Stimulated activated CD4-positive, alpha-beta T cell treated with anti-CD3 and anti-CD28 coated beads, TNF-alpha, amount 100 ng/mL, for 1 hour (primary cell): ENCODE results near the gene JAKMIP1.
"Not testable (repeated sequence)": the region's sequence is repeated elsewhere in the genome, so short reads cannot be mapped to it uniquely, and the experiment has no call there.

Experiments used
- DNase-seq, 3 donors: peaks; one replicate each; pipeline ENCODE4 v3.0.0-alpha.2; 2020; ENCODE audit warnings: low read depth in 3 of 3, low spot score in 1 of 3

The JAKMIP1 gene

DNA sequence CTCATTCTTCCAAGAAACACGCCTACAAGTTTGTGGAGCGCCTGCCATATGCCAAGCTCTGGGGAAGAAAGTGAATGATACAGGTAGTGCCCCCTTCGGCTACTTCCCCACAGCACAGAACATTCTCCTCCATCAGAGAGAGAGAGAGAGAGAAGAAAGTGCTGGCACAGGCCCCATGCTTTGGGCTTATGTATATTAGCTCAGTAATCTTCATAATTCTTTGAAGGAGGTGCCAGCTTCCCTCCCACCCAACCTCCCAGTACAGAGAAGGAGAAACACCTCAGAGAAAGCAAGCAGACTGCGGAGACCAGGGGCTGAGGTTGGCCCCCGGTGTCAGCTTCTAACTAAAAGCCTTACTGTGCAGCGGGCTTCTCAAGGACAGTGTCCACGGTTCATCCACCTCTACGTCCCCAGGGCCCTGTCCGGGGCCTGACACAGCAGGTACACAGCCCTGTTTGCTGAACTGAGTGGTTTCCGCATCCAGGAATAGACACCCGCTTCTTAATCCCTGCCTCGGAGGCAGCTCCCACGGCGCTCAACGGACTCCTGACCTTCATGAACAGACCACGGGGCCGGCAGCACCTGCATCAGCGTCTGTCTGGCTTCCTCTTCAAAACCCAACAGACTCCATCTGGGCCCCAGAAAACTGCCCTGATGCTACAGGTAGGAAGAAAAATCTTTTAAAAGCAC lies 50.2 kb downstream of the JAKMIP1 start:
- no peak for DNase-seq

DNA sequence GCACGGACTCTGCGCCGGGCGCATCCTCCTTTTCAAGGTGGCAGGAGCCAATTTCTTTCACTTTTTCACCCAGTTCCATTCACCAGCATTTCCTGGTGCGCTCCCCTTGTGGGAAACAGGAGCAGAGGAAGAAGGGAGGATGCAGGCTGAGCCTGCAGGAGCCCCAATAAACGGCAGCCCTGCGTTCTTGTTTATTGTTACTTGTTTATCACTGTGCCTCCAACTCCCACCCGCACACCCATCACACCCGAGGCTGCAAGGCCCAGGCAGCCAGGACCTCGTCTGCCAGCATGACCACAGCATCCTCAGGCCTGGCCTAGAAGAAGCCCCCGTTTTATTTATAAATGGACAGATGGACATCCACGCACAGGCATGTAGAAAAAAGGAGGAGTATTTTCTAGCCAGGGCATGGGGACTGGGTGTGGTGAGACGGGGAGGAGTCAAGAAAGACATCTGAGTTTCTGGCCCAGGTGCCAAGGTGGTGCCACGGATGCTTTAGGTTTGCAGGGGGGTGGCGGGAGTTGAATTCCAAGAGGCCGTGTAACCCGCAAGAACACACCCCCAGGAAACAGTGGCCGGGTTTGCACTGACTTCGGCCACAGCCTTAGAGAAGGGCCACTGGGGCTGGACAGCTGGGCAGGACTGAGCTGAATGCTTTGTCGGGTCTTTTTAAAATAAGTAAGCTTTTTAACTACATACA lies 51.7 kb downstream of the JAKMIP1 start:
- no peak for DNase-seq

- DNase-seq = no peak
These were observed 52.9 kb downstream of the JAKMIP1 start for GRCh38 chr4:6147441-6147840.

DNA sequence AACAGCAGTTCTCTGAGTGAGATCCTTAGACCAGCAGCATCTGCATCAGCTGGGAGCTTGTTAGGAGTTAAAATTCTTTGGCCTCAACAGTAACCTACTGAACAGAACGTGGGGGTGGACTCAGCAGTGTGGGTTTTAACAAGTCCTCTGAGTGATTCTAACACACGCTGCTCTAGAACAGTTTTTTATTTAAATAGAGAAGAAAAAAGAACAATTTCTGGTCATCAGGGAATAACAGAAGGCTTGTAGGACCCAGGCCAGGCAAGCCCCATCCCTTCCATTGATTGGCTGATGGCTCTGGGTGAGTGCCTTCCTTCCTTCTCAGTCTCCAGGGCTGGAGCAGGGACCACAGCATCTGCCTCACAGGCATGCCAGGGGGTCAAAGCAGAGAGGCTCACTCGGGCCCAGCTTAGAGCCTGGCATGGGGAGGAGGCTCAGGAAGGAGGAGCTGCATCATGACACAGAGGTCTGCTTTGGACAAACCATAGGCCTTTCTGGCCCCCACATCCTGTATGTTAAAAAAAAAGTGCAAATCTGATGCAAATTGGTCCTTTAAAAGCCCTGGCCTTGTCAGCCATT lies 56.7 kb downstream of the JAKMIP1 start:
- no peak for DNase-seq

- DNase-seq = no peak
These were observed 57.3 kb downstream of the JAKMIP1 start for GRCh38 chr4:6142935-6143602.

GRCh38 chr4:6142511-6142910 lies 57.8 kb downstream of the JAKMIP1 start:
- DNase-seq = no peak

GRCh38 chr4:6141554-6141953 lies 58.8 kb downstream of the JAKMIP1 start:
- DNase-seq = no peak

GRCh38 chr4:6141021-6141420 lies 59.3 kb downstream of the JAKMIP1 start:
- DNase-seq = not testable (repeated sequence)

- DNase-seq = no peak
These were observed 62.6 kb downstream of the JAKMIP1 start for GRCh38 chr4:6137747-6138135.

DNA sequence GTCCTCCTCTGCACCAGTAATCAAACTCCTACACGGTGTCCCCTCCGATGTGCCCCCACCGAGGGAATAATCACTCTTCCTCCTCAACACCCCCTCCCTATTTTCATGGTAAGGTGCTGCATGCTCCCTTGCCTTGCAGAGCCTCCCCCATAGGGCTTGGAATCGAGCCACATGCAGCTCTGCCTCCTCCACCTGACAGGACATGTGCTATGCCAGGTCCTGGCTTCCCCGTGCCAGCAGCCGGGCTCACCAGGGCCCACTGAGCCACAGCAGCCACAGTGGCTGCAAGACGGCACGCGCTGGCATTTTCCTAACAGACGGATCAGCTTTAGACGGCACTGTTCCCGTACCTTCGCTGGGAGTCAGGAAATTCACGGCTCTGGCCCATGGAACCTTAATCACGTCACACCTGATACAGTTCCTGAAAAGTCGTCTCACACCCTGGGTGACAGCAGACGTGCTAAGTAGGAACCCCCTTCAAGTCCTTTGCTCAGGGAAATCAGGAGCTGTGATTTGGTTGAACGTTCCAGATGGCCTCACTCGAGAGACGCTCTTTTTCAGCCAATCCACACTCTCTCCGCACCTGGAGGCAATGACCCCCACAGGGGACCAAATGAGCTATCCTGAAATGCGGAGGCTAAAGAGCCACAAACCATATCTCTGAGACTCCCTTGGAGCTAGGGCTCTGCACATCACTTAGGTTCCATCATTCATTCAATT lies 63.2 kb downstream of the JAKMIP1 start:
- DNase-seq = no peak

DNA sequence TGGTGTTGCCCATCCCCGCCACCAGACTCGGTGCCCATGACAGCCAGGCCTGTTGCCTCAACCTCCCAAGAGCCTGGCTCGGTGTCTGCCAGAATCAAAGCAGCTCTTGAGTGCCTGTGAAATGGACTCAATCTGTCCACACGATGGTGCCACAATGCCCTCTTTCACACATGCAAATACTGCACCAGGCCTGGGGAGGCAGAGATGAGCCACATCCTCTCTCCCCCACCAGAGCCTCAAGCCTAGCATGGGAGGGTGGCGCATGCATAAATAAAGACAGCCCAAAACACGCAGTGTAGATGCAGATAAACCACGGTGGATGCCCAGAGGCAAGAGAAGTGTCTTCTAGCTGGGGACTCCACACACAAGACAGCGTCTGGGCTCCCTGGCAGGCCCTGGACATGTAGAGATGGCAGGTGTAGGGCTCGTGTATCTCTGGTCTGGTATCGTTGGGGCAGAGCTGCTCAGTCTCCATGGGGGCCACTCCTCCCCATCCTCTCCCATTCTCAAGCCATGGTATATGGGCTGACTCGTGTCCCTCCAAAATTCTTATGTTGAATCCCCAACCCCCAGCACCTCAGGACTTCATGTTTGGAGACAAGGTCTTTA lies 65.6 kb downstream of the JAKMIP1 start:
- DNase-seq = peak in 2 of 3 donors; percentile 4 to 18

DNA sequence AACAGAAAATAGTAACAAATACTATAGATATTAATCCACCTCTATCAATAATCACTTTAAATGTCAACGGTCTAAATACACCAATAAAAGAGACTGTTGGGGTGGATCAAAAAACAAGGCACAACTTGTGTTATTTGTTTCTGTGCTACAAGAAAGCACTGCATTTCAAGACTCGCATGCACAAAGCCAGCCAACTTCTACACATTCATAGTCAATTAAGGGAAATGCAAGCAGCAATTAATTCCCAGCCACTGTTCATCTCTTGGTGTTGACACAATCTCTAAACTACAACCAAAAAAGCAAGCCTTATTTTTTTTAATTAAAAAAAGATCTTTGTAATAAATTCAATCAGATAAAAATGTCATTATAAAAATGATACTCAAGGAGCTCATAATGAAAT lies 67.6 kb downstream of the JAKMIP1 start:
- no peak for DNase-seq

DNA sequence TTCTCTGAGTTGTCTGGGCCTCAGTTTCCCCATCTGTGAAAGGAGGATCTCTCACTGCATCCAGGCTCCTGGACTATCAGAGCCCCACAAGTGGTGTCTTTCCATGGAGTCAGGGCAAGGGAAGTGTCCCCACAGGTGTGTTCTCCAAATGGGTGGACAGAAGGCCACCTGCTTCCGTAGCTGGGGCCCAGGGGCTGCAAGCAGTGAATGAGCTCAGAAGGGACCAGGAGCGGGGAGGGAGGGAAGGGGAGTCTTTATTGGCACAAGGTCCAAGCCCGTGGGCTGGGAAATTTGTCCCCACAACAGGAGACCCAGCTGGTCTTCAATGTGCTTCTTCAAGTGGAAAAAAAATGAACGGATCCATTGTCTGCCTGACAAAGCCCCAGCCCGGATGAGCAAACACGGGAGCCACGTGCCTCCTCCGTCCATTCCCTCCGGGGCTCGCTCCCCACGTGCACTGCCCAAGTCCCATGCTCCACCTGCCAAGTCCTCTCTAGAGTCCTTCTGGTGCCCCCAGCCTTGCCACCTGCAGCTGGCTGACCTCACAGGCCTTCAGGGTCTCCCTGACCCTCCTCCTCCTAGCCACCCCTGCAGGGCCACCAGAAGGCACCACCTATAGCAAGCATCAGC lies 72.0 kb downstream of the JAKMIP1 start:
- no peak for DNase-seq

DNA sequence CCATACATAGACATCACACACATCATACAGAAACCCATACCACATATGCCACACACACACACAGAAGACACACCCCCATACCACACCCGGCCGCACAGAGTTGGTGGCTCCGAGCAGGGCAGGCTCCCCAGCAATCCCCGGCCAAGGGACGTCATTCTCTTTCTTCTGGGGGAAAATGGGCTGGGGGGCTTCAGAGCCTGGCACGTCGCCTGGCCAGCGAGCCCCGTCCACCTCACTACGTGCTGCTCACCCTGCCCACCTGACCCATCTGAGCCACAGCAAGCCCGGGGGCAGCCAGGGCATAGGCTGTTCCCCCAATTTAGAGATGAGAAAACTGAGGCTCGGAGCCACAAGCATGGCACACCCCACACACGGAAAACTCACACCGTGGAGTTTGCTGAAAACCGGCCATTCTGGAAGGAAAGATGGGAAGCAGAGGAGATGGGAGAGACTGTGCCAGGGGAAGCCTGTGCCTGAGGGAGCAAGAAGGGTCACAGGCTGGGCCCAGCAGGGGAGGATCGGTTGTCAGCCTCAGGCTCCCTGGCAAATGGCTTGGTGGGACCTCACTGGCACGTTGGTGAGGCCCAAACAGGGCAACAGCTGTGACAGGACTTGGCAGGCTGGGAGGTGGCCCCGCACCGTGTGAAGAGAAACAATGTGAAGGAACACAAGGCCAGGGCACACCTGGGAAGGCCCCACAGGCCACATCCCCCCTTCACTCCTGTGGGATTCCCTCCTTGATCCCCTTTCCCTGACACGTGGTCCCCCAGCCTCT lies 73.2 kb downstream of the JAKMIP1 start:
- no peak for DNase-seq

GRCh38 chr4:6125103-6125651 lies 75.2 kb downstream of the JAKMIP1 start:
- DNase-seq = no peak

DNA sequence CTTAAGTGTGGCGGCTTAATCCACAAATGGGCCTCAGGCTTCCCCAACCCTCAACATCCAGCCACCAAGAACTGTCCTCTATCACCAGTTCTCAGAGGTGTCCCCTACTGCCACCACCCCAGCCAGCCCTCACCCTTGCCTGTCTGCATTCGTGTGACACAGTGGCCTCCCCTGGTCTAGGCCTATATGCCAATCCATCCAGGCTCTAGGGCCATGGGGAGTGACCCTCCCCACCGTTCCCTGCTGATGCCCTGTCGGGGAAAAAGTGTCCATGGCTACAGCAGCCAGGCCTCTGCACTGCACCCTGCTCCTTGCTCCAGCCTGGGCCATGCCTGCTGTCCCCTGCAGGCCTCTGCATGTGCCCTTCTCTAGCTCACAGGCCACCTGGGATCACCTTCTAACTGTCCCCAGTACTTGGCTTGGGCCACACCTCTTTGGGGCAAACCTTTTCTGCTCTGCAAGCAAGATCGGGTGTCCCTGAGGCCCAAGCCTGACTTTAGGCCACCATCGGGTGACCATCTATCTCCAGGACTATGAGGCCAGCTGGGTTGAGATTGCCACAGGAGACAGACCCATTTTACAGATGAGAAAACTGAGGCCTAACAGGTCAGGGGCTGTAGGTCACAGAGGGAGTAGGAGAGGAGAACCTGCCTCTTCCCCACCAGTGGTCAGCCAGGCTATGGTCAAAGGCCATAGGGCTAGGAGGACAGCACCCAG lies 75.8 kb downstream of the JAKMIP1 start:
- no peak for DNase-seq

- no peak for DNase-seq
These were observed 76.4 kb downstream of the JAKMIP1 start for GRCh38 chr4:6123976-6124375.

GRCh38 chr4:6123541-6123940 lies 76.8 kb downstream of the JAKMIP1 start:
- no peak for DNase-seq

GRCh38 chr4:6123116-6123515 lies 77.2 kb downstream of the JAKMIP1 start:
- DNase-seq = no peak
